Central memory CD4-positive, alpha-beta T cell (primary cell): Measurements from ENCODE around the gene STXBP6.
"Not testable (repeated sequence)": the region's sequence is repeated elsewhere in the genome, so short reads cannot be mapped to it uniquely, and the experiment has no call there.

Experiments used
- DNase-seq: peaks from one replicate; pipeline ENCODE4 v3.0.0; 2022

The STXBP6 gene

GRCh38 chr14:24982472-24983155 lies 67.3 kb downstream of the STXBP6 start:
- DNase-seq = no peak

- DNase-seq = no peak
Measured at GRCh38 chr14:24979725-24980239, 70.2 kb downstream of the STXBP6 start.

GRCh38 chr14:24978862-24979724 lies 70.9 kb downstream of the STXBP6 start:
- no peak for DNase-seq

DNA sequence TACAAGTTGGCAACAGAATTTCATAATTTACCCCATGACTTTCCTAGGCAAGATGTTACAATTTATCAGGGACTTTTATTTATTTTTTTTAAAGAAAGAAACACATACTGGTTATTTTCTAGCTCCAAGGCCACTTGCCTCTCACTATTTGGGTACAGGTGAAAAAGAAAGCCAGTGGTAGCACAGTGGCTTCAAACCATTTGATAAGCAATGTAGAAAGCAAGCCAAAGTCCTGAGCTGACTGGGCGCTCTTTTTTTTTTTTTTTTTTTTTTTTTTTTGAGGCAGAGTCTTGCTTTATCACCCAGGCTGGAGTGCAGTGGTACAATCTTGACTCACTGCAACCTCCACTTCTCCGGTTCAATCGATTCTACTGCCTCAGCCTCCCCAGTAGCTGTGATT lies 73.3 kb downstream of the STXBP6 start:
- no peak for DNase-seq

DNA sequence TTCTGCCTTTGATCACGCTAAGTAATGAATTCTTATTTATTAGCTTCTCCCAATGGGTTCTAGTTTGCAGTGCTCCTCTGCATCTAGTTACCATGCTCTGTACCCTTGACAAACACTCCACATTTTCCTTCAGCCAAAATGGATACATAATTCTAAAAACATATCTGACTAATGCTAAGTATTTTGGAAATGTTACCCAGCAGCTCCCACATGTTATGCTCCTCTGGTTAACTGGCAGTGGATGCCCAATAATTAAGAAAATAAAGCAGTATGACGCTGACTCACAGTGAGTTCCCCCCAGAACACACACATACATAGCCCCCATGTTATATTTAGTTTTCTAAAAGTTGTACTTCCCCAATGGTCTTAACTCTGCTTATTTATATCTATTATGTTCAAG lies 74.6 kb downstream of the STXBP6 start:
- no peak for DNase-seq

DNA sequence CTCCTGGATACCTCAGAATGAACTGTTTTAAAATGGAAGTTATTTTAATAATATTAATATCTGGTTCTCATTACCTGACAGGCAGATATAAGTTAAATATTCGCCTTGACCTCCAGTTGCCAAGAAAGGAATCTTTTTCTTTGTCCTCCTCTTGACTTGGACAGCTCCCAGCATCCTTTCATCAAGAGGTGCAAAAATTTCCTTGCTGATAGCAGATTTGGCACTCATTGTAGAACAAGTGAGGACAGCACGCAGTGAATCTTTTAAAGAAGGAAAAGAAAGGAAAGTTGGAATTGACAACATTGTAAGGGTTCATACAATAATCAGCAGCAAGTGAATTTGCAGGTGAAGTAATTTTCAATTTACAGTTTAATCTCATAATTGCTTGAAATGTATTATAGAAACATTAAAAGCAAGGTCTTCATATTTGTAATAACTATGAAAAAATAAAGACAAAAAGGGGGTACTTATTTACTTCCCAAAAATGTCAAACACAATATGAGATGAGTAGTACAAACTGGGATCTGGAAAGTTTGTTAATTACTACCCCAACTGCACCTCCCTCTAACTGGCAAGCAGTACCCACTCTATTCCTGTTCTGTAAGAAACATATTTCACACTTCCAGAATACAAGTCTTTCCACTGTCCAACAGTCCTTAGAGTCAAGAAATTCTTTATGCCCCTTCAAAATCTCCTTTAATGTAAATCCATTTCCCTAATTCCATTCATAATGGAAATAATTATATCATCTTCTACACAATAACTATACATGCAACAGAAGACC lies 75.2 kb downstream of the STXBP6 start:
- DNase-seq = no peak

GRCh38 chr14:24972844-24973243 lies 77.1 kb downstream of the STXBP6 start:
- DNase-seq = no peak

DNA sequence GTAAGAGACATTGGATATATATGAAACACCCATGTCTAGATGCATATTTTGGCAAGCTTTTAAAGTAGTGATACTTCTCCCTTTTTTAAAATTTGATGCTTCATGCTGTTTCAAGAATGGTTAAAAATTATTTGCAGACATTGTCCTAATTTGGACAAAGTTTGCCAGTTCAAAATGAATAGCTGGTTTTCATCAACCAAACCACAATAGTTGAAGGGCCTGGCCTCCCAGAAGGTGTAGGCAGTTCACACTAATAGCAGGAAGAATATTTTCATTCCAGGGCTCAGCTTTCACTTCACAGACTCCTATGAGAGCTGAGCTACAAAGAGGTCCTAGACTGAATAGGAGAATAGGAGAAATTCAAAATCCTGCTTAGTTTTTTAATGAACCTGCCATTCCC lies 78.7 kb downstream of the STXBP6 start:
- DNase-seq = no peak

DNA sequence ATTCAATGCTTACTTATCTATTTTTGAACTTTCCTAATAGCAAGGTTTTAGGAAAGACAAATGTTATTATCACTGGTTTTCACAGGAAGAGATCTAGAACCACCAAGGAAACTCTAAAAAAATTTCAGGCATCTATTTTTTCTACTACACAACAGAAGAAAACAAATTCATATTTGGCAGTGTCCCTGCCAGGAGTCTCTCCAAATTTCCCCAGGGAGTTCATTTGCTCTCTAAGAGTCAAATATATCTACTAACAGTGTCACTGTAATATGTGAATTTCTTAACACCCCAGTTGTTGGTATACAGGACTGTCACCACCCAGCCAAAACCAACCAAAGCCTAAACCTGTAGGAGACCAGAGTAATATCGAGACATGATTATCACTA lies 83.4 kb downstream of the STXBP6 start:
- no peak for DNase-seq

DNA sequence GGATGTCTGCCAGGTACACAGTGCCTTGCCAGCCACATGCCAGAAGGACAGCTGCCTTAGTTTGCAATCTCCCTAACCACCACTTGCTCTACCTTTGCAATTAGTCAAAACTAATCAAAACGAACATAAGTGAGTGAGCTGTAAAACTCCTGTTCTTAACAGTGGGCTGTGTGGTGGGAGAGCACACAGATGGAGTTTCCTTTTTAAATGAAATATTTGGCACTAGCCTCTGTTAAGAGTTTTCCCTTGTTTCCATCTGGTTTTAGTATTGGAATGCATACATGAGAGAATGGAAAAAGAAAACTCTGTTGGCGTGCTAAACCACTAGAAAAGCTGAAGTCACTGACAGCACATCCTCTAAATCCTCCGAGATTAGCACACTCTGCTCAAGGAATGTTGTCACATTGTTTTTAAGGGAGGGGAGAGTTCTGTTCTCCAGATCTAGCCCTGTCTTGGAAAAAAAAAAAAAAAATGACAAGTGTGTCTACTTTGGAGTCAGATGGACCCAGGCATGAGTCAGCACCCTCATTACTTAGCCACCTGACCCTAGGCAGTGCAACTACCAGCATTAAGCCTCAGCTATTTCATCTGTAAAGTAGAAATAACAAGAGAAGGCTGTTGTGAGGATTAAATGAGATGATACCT lies 83.9 kb downstream of the STXBP6 start:
- no peak for DNase-seq

DNA sequence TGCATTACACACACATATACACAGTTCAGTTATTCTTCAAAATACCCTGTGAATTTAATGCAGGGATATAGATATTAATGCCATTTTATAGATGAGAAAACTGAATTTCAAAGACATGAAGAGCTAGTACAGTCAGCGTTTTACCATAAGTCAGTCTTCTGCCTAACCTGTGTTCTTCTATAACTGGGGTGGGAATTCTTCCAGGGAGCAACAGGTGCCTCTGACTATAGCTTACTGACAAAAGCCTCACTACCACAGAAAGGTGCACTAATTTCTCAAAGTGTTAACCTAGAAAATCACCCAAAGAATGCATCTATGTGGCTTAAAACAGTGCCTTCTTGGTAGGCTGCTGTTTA lies 84.4 kb downstream of the STXBP6 start:
- no peak for DNase-seq

GRCh38 chr14:24964591-24964990 lies 85.4 kb downstream of the STXBP6 start:
- no peak for DNase-seq

- DNase-seq = no peak
Measured at GRCh38 chr14:24964048-24964447, 85.9 kb downstream of the STXBP6 start.

DNA sequence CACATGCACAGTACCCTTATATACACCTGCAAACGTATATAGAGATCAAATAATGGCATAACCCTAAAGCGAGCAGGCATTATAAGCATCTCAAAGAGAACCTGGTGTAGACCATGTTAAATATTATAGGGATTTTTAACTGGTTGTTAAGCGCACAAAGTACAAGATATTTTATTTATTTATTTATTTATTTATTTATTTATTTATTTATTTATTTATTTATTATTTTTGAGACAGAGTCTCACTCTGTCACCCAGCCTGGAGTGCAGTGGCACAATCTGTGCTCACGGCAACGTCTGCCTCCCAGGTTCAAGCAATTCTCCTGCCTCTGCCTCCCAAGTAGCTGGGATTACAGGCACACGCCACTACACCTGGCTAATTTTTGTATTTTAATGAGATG lies 87.8 kb downstream of the STXBP6 start:
- DNase-seq = not testable (repeated sequence)

DNA sequence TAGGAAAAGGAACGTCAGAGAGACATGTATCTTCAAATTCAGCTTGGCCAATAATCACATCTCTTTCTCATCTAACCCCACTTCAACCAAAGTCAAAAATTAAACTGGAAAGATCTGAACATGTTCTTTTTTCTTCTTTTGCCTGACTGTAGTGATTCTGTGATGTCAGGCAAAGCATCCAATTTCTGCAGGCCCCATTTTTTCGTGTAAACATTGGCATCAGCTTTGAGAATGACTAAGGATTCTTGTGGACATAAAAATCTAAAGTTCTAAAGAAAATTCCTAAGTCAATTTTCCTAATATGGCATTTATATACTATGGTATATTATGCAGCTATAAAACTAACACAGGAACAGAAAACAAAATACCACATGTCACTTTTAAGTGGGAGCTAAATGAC lies 89.1 kb downstream of the STXBP6 start:
- DNase-seq = no peak

- no peak for DNase-seq
Measured at GRCh38 chr14:24959791-24960331, 90.1 kb downstream of the STXBP6 start.

GRCh38 chr14:24958271-24958670 lies 91.7 kb downstream of the STXBP6 start:
- no peak for DNase-seq

GRCh38 chr14:24957814-24958213 lies 92.1 kb downstream of the STXBP6 start:
- DNase-seq = no peak

DNA sequence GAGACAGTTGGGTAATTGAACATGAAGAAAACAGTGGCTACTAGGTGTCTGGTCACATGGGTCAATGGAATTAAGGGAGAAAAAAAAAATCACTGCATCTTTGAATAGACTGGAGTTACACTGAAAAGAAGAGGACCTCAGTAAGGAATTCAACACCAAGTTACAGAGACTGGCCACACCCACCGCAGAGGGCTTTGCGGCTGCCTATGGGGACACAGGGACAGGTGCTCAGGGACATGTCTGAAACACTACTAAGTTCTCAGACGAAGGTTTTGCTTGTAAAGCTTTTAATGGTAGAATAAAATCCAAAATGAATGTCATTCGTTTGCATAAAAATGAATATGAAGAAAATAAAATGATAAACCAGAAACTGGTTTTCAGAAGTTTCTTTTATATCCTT lies 93.8 kb downstream of the STXBP6 start:
- no peak for DNase-seq

DNA sequence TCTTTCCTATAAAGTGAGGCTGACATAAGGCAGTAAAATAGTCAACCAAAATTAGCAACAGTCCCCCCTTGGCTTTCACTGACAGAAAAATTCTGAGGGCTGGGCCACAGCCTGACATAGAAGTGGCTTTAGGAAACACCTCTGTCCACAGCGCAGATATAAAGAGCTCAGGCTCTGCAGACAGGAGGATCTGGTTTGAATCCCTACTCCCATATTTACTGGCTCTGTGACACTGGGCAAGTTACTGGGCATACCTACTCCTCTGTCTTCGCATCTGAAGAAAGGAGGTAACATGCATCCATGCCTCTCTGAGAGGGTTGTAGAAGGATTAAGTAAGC lies 95.3 kb downstream of the STXBP6 start:
- no peak for DNase-seq

DNA sequence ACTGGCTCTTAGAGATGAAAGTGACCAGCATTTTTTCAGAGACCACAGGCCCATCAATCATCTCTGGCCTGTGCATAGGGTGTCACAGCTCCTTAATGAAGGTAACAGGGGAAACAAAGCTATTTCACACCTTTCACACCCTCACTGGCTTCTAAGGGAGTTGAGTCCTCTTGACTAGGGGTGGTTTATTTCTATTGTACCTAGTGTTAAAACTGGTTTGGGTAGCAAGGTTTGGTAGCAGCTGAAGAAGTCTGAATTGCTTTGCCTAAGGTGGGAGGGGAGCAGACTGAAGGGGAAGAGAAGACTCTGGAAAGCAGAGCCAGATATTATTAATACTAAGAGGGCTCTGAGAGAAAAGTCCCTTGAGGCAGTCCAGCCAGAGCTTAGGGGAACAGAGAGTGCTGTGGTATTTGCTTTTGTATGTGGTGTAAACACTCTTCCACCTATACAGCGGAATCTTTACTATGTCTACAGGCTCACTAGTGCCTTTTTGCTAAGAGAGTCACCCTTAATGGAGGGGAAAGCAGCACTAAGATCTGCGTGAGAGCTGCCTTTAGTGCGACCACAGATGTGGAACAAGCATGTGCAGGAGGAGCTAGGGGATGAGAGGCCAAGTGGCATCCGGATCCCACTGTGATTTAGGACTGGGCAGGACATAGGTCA lies 95.8 kb downstream of the STXBP6 start:
- no peak for DNase-seq
